ENCODE results near the gene HOXA3. TPM values are rescaled to one million over a fixed set of nuclear protein-coding genes. Genes with fewer than 3 reads are reported as not detected.

HOXA3 gene
- total and polyA plus RNA-seq, 2 of the 13 experiments (the other 11 are each of a cell fraction or from before 2014, with no cell fraction given) = 2.9 to 4.6 TPM

- no peak for TF ChIP-seq EHMT2 (IDR thresholded peaks at IDR 0.05; ENCODE audit: borderline replicate concordance, low read depth, low read length)
- no peak for TF ChIP-seq ARID2 (CRISPR knock-in tag; IDR thresholded peaks at IDR 0.05; ENCODE audit: borderline replicate concordance)
- TF ChIP-seq ATRX (CRISPR knock-in tag; IDR thresholded peaks at IDR 0.05; ENCODE audit: borderline replicate concordance) = no peak
- TF ChIP-seq FOXO4 (CRISPR knock-in tag; conservative IDR thresholded peaks at IDR 0.05) = no peak
- TF ChIP-seq BORCS8-MEF2B (CRISPR knock-in tag; IDR thresholded peaks at IDR 0.05) = no peak
- TF ChIP-seq KLF15 (CRISPR knock-in tag; IDR thresholded peaks at IDR 0.05; ENCODE audit: borderline replicate concordance) = no peak
These were observed 26.6 kb upstream of the HOXA3 start (continued) for GRCh38 chr7:27179030-27179429.

- no peaks in the 10 kb centered on the region for H3K79me2 ChIP-seq (ENCODE audit: insufficient read depth, low read length)
- FAIRE-seq (no peak), ATAC-seq (no peak), DNase-seq (ENCODE audit: low spot score) (no peak)
- no TSS peak for BruUV-seq (replicated peaks)
- 93% methylated on average over 6 of the region's 6 CpGs for WGBS (ENCODE audit: low lambda C conversion rate)
- no peaks in the 10 kb centered on the region for H3K9me3 ChIP-seq (ENCODE audit: low read length)
- ChIA-PET CTCF (ENCODE audit: low intra/inter-chr PET ratio, low total read pairs) (no interaction called here), POLR2A (no interaction called here)
- H3K4me3 ChIP-seq (replicated peaks in 1 of 3; ENCODE audit: insufficient read depth in 1 of 3, low read depth in 2 of 3, low read length in 3 of 3) = no peak overlapping the region
- H2AFZ ChIP-seq (ENCODE audit: low read length) = no peak overlapping the region
- H3K4me1 ChIP-seq (ENCODE audit: insufficient read depth, low read length) = peaks cover 21% of the 10 kb centered on the region
- H3K27me3 ChIP-seq (ENCODE audit: control insufficient read depth in 1 of 2, insufficient read depth in 2 of 2, low read length in 2 of 2) = peaks cover 10 to 79% of the 10 kb centered on the region in 2 experiments
- in situ Hi-C loops (cut with HindIII; ENCODE audit: extremely low pct_ligation_motif_present, low pct_unique_long_range_greater_than_20kb) (no loop called here), intact Hi-C loops (cut with micrococcal nuclease; ENCODE audit: unreplicated experiment) (no loop called here)
- H4K20me1 ChIP-seq (ENCODE audit: insufficient read depth, low read length) = no peaks in the 10 kb centered on the region
- TF ChIP-seq FIP1L1 (IDR thresholded peaks at IDR 0.05; ENCODE audit: borderline replicate concordance, insufficient read depth, low read depth, low read length) = no peak
- no peaks in the 10 kb centered on the region for H3K36me3 ChIP-seq (replicated peaks in 1 of 2; ENCODE audit: control insufficient read depth in 1 of 2, insufficient read depth in 2 of 2, low read length in 2 of 2)
- no peak overlapping the region for H3K9ac ChIP-seq (ENCODE audit: insufficient read depth, low read depth, low read length)
- no peak overlapping the region for H3K27ac ChIP-seq (ENCODE audit: extremely low read length, insufficient read depth, low read length)
- no peak overlapping the region for H3K4me2 ChIP-seq (ENCODE audit: low read depth, low read length)
These were observed 26.0 kb upstream of the HOXA3 start for GRCh38 chr7:27178366-27178765.

Data from HepG2 (cell line).